Measurements from ENCODE around the gene FUNDC2.

DNA sequence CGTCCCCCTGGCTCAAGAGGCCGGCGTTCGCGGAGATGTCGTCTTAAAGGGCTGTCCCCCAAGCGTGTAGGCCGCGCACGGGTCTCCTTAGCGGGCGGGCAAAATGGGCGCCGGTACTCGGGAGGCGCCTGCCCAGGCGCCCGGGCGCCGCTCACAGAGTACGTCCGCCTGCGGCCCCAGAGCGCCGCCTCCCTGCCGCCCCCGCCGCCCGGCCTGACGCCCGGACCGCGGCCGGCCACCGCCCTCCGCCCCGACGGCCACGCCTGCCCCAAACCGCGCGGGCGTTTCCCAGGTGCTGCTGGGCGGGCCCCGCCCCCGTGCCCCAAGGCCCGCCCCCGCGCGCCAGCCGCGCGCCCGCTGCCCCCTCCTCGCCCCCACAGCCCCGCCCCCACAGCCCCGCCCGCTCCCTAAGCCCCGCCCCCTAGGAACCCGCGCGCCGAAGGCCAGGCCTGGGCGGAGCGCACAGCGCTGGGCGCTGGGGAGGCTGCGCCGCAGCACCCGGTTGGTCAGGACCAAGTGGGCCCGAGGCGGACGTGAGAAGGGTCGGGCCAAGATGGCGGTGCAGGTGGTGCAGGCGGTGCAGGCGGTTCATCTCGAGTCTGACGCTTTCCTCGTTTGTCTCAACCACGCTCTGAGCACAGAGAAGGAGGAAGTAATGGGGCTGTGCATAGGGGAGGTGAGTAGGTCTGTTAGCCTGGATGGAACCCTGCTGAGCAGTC lies 44.5 kb downstream of the FUNDC2 start, which contains the start of the genes BRCC3, CMC4 and MTCP1:
- TF ChIP-seq, protein P1, sequence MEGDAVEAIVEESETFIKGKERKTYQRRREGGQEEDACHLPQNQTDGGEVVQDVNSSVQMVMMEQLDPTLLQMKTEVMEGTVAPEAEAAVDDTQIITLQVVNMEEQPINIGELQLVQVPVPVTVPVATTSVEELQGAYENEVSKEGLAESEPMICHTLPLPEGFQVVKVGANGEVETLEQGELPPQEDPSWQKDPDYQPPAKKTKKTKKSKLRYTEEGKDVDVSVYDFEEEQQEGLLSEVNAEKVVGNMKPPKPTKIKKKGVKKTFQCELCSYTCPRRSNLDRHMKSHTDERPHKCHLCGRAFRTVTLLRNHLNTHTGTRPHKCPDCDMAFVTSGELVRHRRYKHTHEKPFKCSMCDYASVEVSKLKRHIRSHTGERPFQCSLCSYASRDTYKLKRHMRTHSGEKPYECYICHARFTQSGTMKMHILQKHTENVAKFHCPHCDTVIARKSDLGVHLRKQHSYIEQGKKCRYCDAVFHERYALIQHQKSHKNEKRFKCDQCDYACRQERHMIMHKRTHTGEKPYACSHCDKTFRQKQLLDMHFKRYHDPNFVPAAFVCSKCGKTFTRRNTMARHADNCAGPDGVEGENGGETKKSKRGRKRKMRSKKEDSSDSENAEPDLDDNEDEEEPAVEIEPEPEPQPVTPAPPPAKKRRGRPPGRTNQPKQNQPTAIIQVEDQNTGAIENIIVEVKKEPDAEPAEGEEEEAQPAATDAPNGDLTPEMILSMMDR (IDR thresholded peaks at IDR 0.05; ENCODE audit: poor library complexity) = no peak
- TF ChIP-seq EZH2 (IDR thresholded peaks at IDR 0.05; ENCODE audit: borderline replicate concordance) = no peak
- TF ChIP-seq EZH2phosphoT487 (IDR thresholded peaks at IDR 0.05; ENCODE audit: low read depth, severe bottlenecking, unreplicated experiment) = no peak
